Stimulated activated CD4-positive, alpha-beta T cell treated with anti-CD3 and anti-CD28 coated beads, Interleukin-12 subunit alpha, Interleukin-12 subunit beta, amount 100 ng/mL, for 24 hours (primary cell): ENCODE data around the gene SEC24B.
"Not testable (repeated sequence)": the region's sequence is repeated elsewhere in the genome, so short reads cannot be mapped to it uniquely, and the experiment has no call there.

Source experiments
- DNase-seq, 2 experiments: peaks; one replicate each; pipeline ENCODE4 v3.0.0-alpha.2; 2020; ENCODE audit warnings: low read depth in 2 of 2

The SEC24B gene

DNA sequence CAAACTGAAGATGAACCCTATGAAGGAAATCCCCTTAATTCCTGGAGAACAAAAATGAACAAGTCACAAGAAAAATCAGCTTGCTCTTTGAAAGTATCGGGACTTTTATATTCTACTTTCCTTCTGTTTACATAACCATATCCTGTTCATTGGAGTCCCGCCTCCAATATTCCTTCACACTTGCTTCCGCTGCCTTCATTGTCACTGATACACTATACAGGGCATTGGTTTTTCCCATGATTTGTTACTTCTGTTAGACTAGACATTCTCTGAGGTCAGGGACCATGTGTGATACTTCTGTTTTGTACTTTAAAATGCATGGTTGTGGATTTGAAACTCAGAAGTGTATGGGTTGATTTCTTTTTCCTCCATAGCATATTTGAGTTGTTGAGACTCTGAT is 145.2 kb downstream of the SEC24B start:
- no peak for DNase-seq

DNA sequence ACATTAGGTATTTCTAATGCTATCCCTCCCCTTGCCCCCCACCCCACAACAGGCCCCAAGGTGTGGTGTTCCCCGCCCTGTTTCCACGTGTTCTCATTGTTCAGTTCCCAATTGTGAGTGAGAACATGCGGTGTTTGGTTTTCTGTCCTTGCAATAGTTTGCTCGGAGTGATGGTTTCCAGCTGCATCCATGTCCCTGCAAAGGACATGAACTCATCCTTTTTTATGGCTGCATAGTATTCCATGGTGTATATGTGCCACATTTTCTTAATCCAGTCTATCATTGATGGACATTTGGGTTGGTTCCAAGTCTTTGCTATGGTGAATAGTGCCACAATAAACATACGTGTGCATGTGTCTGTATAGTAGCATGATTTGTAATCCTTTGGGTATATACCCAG is 146.4 kb downstream of the SEC24B start:
- not testable (repeated sequence) for DNase-seq

GRCh38 chr4:109588176-109588575 is 154.6 kb downstream of the SEC24B start:
- DNase-seq = peak; percentile 28 to 31

GRCh38 chr4:109589119-109589518 is 155.5 kb downstream of the SEC24B start:
- DNase-seq = no peak

DNA sequence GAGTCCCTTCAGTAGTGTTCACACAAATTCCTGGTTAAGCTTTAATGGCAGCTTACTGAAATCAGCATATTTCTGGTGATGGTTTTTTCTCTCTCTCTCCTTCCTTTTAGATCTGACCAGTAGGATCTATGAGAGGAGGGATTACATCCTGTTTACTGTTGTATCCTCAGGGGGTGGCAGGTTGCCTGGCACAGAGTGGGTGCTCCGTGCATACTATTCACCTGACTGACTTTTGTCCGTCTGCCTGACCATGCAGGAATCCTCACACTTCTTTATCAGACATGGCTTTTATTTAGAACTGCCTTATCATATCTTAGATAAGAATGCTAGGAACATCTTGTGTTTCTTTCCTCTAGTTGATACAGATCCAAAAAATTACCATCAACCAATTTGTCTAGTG is 156.0 kb downstream of the SEC24B start:
- no peak for DNase-seq
